ENCODE results near the gene ZNF541. TPM values are rescaled to one million over a fixed set of nuclear protein-coding genes. Genes with fewer than 3 reads are reported as not detected.

ZNF541 gene
- total and polyA plus RNA-seq, 11 donors = 0.15 to 3.8 (median 1.1) TPM

- H3K27me3 ChIP-seq = no peaks in the 10 kb centered on the region
- ATAC-seq = peak in 2 of 4 donors; percentile 32
- TF ChIP-seq POLR2A (IDR thresholded peaks at IDR 0.05) (no peak), CTCF (IDR thresholded peaks at IDR 0.05) (no peak)
- peak overlapping the region in 10 of 12 donors; percentile 17 to 70 (median 67) for H3K4me3 ChIP-seq
- H3K9me3 ChIP-seq = no peaks in the 10 kb centered on the region
- peaks cover 0 to 40% (median 18%) of the 10 kb centered on the region in 12 donors for H3K4me1 ChIP-seq
- no peaks in the 10 kb centered on the region for H3K36me3 ChIP-seq
- 20 to 22% (median 21%) methylated on average over 18 to 21 of the region's 21 CpGs for WGBS, 4 donors
- intact Hi-C loops (cut with DNase I) = loop anchor here in 2 of 10 donors (2.0 to 5.0 kb wide), 2 partner anchors 76 to 84 kb away; partner anchors contain the start of gene NAPA (in 1 of the 2)
- peak overlapping the region; percentile 10 to 95 (median 74) for H3K27ac ChIP-seq
- peak in 4 of 5 donors; percentile 37 to 60 (median 46) for DNase-seq
Measured at GRCh38 chr19:47598407-47599349, 25.7 kb upstream of the ZNF541 start.

- intact Hi-C loops (cut with DNase I) = loop anchor here in 1 of 10 donors (5.0 kb wide), 1 partner anchor 74 kb away; no protein-coding TSS in a partner anchor
- WGBS, 4 donors = 61 to 76% (median 67%) methylated on average over 6 of the region's 6 CpGs
- peaks cover 0 to 34% (median 15%) of the 10 kb centered on the region in 12 donors for H3K4me1 ChIP-seq
- TF ChIP-seq POLR2A (IDR thresholded peaks at IDR 0.05) (no peak), CTCF (IDR thresholded peaks at IDR 0.05) (no peak)
- H3K27me3 ChIP-seq = no peaks in the 10 kb centered on the region
- H3K27ac ChIP-seq = peak overlapping the region in 1 of 12 donors; percentile 17
- no peaks in the 10 kb centered on the region for H3K9me3 ChIP-seq
- no peak for DNase-seq
- H3K36me3 ChIP-seq = no peaks in the 10 kb centered on the region
- no peak for ATAC-seq
- no peak overlapping the region for H3K4me3 ChIP-seq
Measured at GRCh38 chr19:47595944-47596343, 23.0 kb upstream of the ZNF541 start.

GRCh38 chr19:47593860-47594259 is 20.9 kb upstream of the ZNF541 start:
- Histone ChIP-seq H3K4me3 (no peak overlapping the region), H3K9me3 (no peaks in the 10 kb centered on the region), H3K27me3 (no peaks in the 10 kb centered on the region), H3K4me1 (peaks cover 0 to 20% (median 2%) of the 10 kb centered on the region in 12 donors), H3K36me3 (no peaks in the 10 kb centered on the region), H3K27ac (no peak overlapping the region)
- ATAC-seq (no peak), DNase-seq (no peak)
- WGBS, 4 donors = 82 to 94% (median 86%) methylated on average over 6 of the region's 6 CpGs
- intact Hi-C loops (cut with DNase I) = no loop called here
- no peak for TF ChIP-seq POLR2A (IDR thresholded peaks at IDR 0.05)
- no peak for TF ChIP-seq CTCF (IDR thresholded peaks at IDR 0.05)

- ATAC-seq (no peak), DNase-seq (no peak)
- no peak for TF ChIP-seq POLR2A (IDR thresholded peaks at IDR 0.05)
- no peak for TF ChIP-seq CTCF (IDR thresholded peaks at IDR 0.05)
- Histone ChIP-seq H3K4me3 (no peak overlapping the region), H3K36me3 (no peaks in the 10 kb centered on the region), H3K4me1 (no peaks in the 10 kb centered on the region), H3K27ac (no peak overlapping the region), H3K9me3 (peaks cover 0 to 8% (median 0%) of the 10 kb centered on the region in 12 donors), H3K27me3 (no peaks in the 10 kb centered on the region)
- intact Hi-C loops (cut with DNase I) = no loop called here
- 45 to 58% (median 56%) methylated on average over 7 of the region's 7 CpGs for WGBS, 4 donors
Measured at GRCh38 chr19:47589824-47590223, 16.9 kb upstream of the ZNF541 start.
